KOPT-K1 (cell line): ENCODE measurements around the gene TAMALIN.
A peak's percentile ranks its signal among the peaks of the same experiment; 100 is the strongest.

Experiments
- H3K27ac ChIP-seq: fragments of 200-600 bp; sonication (generic); 2 replicates; pipeline ENCODE4 v1.5.1; 2016; ENCODE audit warnings: antibody characterized with exemption, mild to moderate bottlenecking, low read depth, low read length; ENCODE audit not compliant: poor library complexity, severe bottlenecking
- H3K36me3 ChIP-seq: fragments of 200-600 bp; sonication (generic); 2 replicates; pipeline ENCODE4 v1.5.1; 2017; ENCODE audit warnings: antibody characterized with exemption, mild to moderate bottlenecking, low read length, moderate library complexity; ENCODE audit not compliant: insufficient read depth
- H3K9me3 ChIP-seq: fragments of 200-600 bp; sonication (generic); 2 replicates; pipeline ENCODE4 v1.5.1; 2017; ENCODE audit warnings: antibody characterized with exemption, low read length, mild to moderate bottlenecking; ENCODE audit not compliant: insufficient read depth, poor library complexity, severe bottlenecking

The TAMALIN gene

GRCh38 chr12:52015532-52016041 is 8.8 kb downstream of the TAMALIN start:
- peak overlapping the region; percentile 81 for H3K27ac ChIP-seq
- no peaks in the 10 kb centered on the region for H3K36me3 ChIP-seq
- no peaks in the 10 kb centered on the region for H3K9me3 ChIP-seq

DNA sequence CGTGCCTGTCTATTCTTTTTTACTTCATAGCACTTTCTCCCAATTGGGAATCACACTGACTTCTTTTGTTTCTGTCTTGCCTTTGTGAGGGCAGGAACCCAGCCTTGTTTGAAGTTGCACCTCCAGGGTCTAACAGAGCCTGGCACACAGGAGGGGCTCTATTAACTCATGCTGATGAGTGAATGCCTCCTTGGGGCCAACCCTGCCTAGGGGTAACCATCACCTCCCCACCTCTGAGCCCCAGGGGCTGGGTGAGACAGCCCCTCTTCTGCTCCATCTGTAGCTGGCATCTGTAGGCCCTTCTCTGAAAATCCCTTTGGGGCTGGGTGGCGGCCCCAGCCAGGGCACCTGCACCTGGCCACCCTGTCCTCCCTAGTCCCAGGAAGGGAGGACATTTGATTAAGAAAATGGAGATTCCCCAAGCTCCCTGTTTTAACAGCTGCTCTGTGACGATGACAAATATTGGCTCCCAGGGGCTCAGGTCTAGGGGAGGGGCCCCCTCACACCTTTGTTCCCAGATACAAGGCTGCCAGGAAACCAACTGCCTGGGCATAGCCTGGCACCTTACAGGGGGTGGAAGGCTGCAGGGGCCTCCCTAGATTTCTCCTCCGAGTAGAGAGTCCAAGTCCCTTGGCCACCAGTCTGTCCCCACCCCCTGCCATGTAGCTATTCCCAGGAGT is 11.8 kb downstream of the TAMALIN start:
- Histone ChIP-seq H3K27ac (no peak overlapping the region), H3K9me3 (no peaks in the 10 kb centered on the region), H3K36me3 (no peaks in the 10 kb centered on the region)

DNA sequence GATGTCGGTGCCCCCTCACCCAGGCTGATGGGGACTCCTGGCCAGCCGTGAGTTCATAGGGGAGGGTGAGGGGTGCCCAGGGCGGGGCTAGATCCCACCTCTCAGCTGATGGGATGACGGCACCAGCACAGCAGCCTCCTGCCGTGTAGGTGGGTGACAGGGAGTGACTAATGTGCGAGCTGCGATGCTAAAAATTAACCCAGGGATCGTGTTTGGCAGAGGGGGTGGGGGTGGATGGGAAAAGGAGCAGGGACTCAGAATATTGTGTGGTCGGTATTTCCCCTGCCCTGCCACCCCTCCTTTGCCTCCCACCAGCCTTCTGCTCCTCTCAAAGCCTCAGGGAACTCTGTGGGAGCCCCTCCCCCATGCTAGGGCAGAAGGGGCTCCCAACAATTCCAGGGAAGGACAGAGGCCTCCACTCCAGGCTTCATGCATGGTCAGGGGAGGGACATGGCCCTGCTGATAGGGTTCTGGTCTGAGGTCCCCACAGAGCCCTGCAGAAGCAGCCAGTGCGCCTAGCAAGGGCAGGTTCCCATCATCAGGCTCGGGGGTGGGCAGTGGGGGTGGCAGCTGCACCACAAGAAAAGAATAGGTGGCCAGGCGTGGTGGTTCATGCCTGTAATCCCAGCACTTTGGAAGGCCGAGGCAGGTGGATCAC is 12.5 kb downstream of the TAMALIN start:
- Histone ChIP-seq H3K27ac (no peak overlapping the region), H3K36me3 (no peaks in the 10 kb centered on the region), H3K9me3 (no peaks in the 10 kb centered on the region)

DNA sequence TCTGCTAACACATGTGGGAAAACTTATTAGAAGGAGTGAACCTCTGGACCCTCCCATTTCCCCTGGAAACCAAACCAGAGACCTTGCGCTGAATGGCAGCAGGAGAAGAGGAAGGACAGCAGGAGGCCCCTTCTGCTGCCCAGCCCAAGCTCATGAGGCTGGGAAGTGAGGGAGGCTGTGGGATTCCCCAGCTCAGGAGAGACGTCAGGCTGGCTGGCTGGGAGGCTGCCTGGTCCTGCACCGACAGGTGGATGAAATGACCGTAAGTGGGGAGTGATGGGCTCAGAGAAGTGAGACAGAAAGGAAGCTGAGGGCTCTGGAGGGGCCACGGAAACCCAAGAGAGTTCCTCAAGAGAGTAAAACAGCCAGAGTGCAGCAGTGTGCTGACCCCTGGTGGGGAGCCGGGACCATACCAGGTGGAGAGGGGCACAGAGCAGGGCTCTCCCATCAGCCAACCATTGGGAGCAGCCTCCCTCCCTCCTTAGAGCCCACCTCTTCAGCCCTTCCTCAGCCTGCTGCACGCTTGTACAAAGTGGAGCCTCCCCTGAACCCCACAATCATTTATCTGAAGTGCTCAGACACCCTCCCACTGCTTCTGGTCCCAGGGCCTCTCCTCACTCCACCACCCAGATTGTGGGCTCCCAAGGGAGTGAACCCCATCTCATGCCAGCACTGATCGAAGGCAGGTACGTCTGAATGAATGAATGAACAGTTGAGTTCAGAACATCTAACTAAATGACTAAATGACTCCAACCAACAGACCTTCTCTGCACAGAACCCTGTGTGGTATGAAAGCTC is 14.0 kb downstream of the TAMALIN start:
- H3K27ac ChIP-seq = peak overlapping the region; percentile 39
- H3K9me3 ChIP-seq = no peaks in the 10 kb centered on the region
- no peaks in the 10 kb centered on the region for H3K36me3 ChIP-seq

- H3K27ac ChIP-seq = peak overlapping the region; percentile 72
Observed at GRCh38 chr12:52022841-52023181, 16.1 kb downstream of the TAMALIN start.

DNA sequence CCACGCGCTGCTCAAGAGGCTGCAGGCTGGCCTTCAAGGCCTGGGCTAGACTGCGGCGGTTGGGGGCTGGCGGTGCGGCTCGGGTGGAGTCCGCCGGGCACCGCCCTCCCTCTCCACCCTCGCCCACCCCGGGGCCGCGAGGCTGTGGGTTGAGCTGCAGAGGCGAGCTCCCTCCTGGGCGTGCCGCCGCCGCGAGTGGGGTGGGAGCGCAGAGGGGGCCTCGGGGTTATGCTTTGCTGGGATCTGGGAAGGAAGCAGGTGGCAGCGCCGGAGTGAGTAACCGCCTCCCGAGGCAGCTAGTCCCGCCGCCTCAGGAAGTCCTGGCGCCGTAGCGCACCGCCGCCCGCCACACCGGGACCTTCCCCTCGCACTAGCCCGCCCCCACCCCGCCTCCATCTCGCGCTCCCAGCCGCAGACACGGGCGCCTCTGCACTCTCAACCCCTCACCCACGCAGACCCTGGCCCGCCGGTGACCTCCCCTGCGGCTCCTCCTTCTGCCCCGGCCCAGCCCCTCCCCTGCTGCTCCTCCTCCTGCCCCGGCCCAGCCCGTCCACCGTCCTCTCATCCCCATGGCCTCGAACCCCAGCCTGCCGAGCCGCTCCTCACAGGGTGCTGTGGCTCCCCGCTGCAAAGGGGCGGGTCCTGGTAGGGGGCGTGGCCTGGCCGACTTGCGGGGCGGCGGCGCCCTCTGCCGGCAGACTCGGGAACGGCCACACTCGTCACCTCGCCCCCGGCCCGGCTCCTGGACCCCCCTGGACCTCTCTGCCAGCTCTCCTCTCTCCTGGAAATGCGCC is 16.6 kb downstream of the TAMALIN start:
- Histone ChIP-seq H3K36me3 (no peaks in the 10 kb centered on the region), H3K27ac (peak overlapping the region; percentile 72), H3K9me3 (no peaks in the 10 kb centered on the region)

More at GRCh38 chr12:52022841-52023181, 16.1 kb downstream of the TAMALIN start:
- Histone ChIP-seq H3K36me3 (no peaks in the 10 kb centered on the region), H3K9me3 (no peaks in the 10 kb centered on the region)

DNA sequence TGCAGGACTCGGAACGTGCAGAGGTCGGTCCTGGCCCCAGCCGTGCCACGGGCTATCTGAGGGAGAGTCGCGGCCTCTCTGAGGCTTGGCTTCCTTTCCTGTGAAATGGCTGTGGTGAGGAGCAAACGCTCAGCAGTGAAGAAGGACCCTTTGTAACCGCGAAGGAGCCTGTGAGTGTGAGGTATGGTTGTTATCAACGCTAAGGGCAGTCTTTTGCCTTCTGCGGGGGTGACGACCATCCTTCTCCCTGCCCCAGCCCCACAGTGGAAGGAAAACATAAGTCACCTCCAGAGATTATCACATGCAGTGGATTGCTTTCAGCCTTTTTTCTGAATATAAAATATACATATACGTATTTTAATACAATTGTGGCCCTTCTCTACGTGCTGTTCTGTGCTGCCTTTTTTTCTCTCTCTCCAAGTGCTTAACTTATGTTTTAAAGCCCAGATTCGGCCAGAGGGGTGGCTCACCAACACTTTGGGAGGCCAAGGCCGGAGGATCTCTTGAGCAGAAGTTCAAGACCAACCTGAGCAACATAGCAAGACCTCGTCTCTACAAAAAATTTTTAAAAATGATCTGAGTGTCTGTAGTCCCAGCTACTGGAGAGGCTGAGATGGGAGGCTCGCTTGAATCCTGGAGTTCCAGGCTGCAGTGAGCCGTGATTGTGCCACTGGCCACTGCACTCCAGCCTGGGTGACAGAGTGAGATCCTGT is 17.4 kb downstream of the TAMALIN start:
- Histone ChIP-seq H3K36me3 (no peaks in the 10 kb centered on the region), H3K9me3 (no peaks in the 10 kb centered on the region), H3K27ac (peak overlapping the region; percentile 72)

DNA sequence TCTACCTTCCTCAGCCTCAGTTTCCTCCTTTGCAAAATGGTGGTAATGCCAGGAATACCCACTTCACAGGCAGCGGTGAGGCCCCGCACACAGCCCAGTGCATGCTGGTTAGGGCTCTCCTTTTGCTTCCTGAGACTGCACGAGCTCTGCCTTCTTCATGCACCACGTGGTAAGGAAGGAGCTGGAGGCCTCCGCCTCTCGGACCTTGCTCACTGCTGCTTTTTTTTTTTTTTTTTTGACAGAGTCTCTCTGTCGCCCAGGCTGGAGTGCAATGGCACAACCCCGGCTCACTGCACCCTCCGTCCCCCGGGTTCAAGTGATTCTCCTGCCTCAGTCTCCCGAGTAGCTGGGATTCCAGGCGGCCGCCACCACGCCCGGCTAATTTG is 18.1 kb downstream of the TAMALIN start:
- H3K27ac ChIP-seq = peak overlapping the region; percentile 72
- H3K36me3 ChIP-seq = no peaks in the 10 kb centered on the region
- no peaks in the 10 kb centered on the region for H3K9me3 ChIP-seq

- Histone ChIP-seq H3K36me3 (no peaks in the 10 kb centered on the region), H3K9me3 (no peaks in the 10 kb centered on the region), H3K27ac (peak overlapping the region; percentile 72)
Observed at GRCh38 chr12:52026263-52026662, 19.5 kb downstream of the TAMALIN start.

- Histone ChIP-seq H3K27ac (no peak overlapping the region), H3K36me3 (no peaks in the 10 kb centered on the region), H3K9me3 (no peaks in the 10 kb centered on the region)
Observed at GRCh38 chr12:52027085-52027843, 20.5 kb downstream of the TAMALIN start.

- Histone ChIP-seq H3K27ac (no peak overlapping the region), H3K9me3 (no peaks in the 10 kb centered on the region), H3K36me3 (no peaks in the 10 kb centered on the region)
Observed at GRCh38 chr12:52029685-52030084, 22.9 kb downstream of the TAMALIN start.

GRCh38 chr12:52032446-52032803 is 25.7 kb downstream of the TAMALIN start:
- H3K27ac ChIP-seq = no peak overlapping the region
- no peaks in the 10 kb centered on the region for H3K9me3 ChIP-seq
- H3K36me3 ChIP-seq = no peaks in the 10 kb centered on the region

GRCh38 chr12:52032804-52033445 is 26.2 kb downstream of the TAMALIN start:
- H3K36me3 ChIP-seq = no peaks in the 10 kb centered on the region
- H3K27ac ChIP-seq = no peak overlapping the region
- H3K9me3 ChIP-seq = no peaks in the 10 kb centered on the region
